ENCODE results near the gene PTPRU. TPM values are rescaled to one million over a fixed set of nuclear protein-coding genes. Genes with fewer than 3 reads are reported as not detected.

Gene PTPRU
- total and polyA plus RNA-seq, 2 of the 8 experiments (the other 6 are each of a cell fraction or from before 2014, with no cell fraction given): 33.8 to 41.8 TPM

DNA sequence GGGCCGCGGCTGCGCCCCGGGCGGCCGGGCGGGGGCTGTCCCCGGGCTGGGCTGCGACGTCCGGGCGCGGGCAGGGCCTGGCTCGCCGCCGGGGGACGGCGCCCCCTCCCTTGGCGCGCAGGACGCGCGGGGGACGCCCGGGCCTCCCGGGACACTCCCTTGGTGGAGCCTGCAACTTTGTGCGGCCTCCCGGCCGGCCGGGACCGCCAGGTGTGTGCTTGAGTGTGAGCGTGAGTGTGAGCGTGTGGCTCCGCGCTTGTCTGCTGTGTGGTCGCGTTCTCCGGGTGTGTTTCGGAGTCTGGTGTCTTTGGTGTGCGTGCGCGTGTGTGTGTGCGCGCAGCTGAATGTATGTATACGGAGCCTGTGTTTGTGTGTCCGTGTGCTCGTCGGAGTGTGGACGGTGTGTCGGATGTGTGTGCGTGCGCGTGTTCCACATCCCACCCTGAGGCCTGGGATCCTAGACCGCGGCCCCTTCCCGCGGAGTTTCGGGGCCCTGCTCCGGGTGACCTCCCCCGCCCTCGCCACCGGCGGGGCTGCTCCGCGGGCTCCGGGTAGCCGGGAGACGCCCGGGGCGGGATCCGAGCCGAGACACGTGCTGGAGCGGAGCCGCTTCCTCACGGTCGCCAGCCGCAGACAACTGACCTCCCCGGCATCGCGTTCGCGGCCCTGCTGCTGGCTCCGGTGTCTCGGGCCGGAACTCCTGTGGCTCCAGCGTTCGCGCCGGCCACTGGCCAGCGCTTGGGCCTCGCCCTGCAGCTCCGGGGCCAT, 1.7 kb downstream of the PTPRU start:
- Histone ChIP-seq H3K56ac (replicated peaks; ENCODE audit: insufficient read length, low read depth, low read length) (no peak overlapping the region), H2BK15ac (ENCODE audit: low read length) (peak overlapping the region; percentile 99; the same call in 1 of the 2 replicates), H2BK5ac (ENCODE audit: low read depth, low read length) (peak overlapping the region; percentile 35; the same call in 1 of the 2 replicates), H4K20me1 (replicated peaks in 1 of 2; ENCODE audit: control insufficient read depth in 1 of 2, insufficient read depth in 2 of 2, low read length in 2 of 2) (peaks cover 0 to 8% of the 10 kb centered on the region in 2 experiments), H3K23me2 (ENCODE audit: low read depth, low read length) (peaks cover 21% of the 10 kb centered on the region), H4K91ac (replicated peaks; ENCODE audit: insufficient read length, low read length) (peak overlapping the region; percentile 95), H2BK12ac (ENCODE audit: low read depth, low read length) (peak overlapping the region; percentile 98; the same call in 1 of the 2 replicates), H3K79me2 (ENCODE audit: control insufficient read depth in 1 of 2, insufficient read depth in 2 of 2, low read length in 2 of 2) (no peaks in the 10 kb centered on the region; a peak in 1 of 4 replicates), H3K4me3 (ENCODE audit: extremely low read depth in 1 of 4, insufficient read depth in 2 of 4, low read depth in 3 of 4, low read length in 4 of 4) (peak overlapping the region; percentile 41 to 62 (median 58)), H2AFZ (ENCODE audit: low read length) (peak overlapping the region; percentile 37; the same call in 1 of the 2 replicates), H3K27me3 (replicated peaks in 1 of 4; ENCODE audit: control insufficient read depth in 3 of 4, extremely low read depth in 1 of 4, insufficient read depth in 3 of 4, low read length in 3 of 4) (peaks cover 13 to 34% (median 29%) of the 10 kb centered on the region in 4 experiments), H3K18ac (ENCODE audit: extremely low read depth, low read length) (peak overlapping the region; percentile 97), H3K9ac (replicated peaks in 1 of 4; ENCODE audit: extremely low read depth in 1 of 4, low read depth in 3 of 4, low read length in 3 of 4) (peak overlapping the region in 1 of 4 experiments; percentile 46; a peak in 1 of 7 replicates), H3K4ac (replicated peaks; ENCODE audit: insufficient read length, low read depth, low read length) (peak overlapping the region; percentile 89), H3K4me2 (ENCODE audit: insufficient read depth in 1 of 2, low read depth in 2 of 2, low read length in 2 of 2) (peak overlapping the region; percentile 95 to 100), H3K9me3 (ENCODE audit: insufficient read depth in 2 of 2, low read depth in 1 of 2, low read length in 1 of 2) (no peaks in the 10 kb centered on the region), H2BK20ac (ENCODE audit: low read length) (no peak overlapping the region; the same call in 1 of the 2 replicates), H4K8ac (ENCODE audit: extremely low read depth, insufficient read depth, low read length) (peak overlapping the region; percentile 83), H4K5ac (ENCODE audit: insufficient read length, low read depth, low read length) (peak overlapping the region; percentile 51), H3K79me1 (ENCODE audit: low read depth, low read length) (no peaks in the 10 kb centered on the region), H3K14ac (ENCODE audit: insufficient read length) (no peak overlapping the region), H3K4me1 (replicated peaks in 1 of 4; ENCODE audit: control insufficient read depth in 3 of 4, insufficient read depth in 4 of 4, low read length in 3 of 4) (peaks cover 10 to 33% (median 24%) of the 10 kb centered on the region in 4 experiments), H2BK120ac (replicated peaks; ENCODE audit: low read depth, low read length) (no peak overlapping the region), H3K23ac (ENCODE audit: insufficient read length) (no peak overlapping the region), H2AK5ac (ENCODE audit: low read depth, low read length) (no peak overlapping the region), H3K27ac (ENCODE audit: low read depth, low read length) (no peak overlapping the region), H3K36me3 (ENCODE audit: control insufficient read depth in 2 of 4, insufficient read depth in 4 of 4, low read length in 3 of 4) (no peaks in the 10 kb centered on the region; a peak in 1 of 8 replicates)
- CTCF ChIA-PET (ENCODE audit: partially characterized antibody): interaction anchor here (1.1 to 12.3 kb wide), 7 partner anchors 19 to 468 kb away, joined by 3 to 113 read pairs (median 8); no protein-coding TSS in a partner anchor
- POLR2A ChIA-PET (ENCODE audit: partially characterized antibody): interaction anchor here (1.1 to 1.5 kb wide), 2 partner anchors 9 to 11 kb away, joined by 3 read pairs; no protein-coding TSS in a partner anchor
- WGBS, 2 experiments (ENCODE audit: extremely low coverage in 1 of 2, insufficient coverage in 1 of 2, insufficient read length in 1 of 2, insufficient replicate concordance in 2 of 2, low coverage in 1 of 2, low lambda C conversion rate in 2 of 2, missing lambda C conversion rate in 1 of 2): 2% methylated on average over 59 of the region's 93 CpGs; no CpG with 5 or more reads in 1 of the 2 experiments
- peak in 1 of 2 experiments; percentile 72 for DNase-seq (ENCODE audit: low read depth in 1 of 2, low spot score in 2 of 2)
- no peak for FAIRE-seq
- TF ChIP-seq NRF1 (IDR thresholded peaks at IDR 0.05; ENCODE audit: low read depth, low read length): no peak
- peak; percentile 12; the same call in 1 of the 2 replicates for TF ChIP-seq BACH1 (IDR thresholded peaks at IDR 0.05; ENCODE audit: low read length)
- TF ChIP-seq PHF8 (conservative IDR thresholded peaks at IDR 0.05; ENCODE audit: low read depth, low read length): peak; percentile 43
- TF ChIP-seq GABPA (IDR thresholded peaks at IDR 0.05; ENCODE audit: borderline replicate concordance, insufficient read depth, low read length): 0 out of 2 replicates have a peak, but pooled peaks have one; percentile 20
- no peak for TF ChIP-seq HDAC6 (IDR thresholded peaks at IDR 0.05; ENCODE audit: low read depth, low read length)
- no peak for TF ChIP-seq USF2 (IDR thresholded peaks at IDR 0.05; ENCODE audit: low read length)
- TF ChIP-seq TEAD4 (IDR thresholded peaks at IDR 0.05; ENCODE audit: low read depth, low read length): no peak
- TF ChIP-seq RBBP5 (IDR thresholded peaks at IDR 0.05; ENCODE audit: borderline replicate concordance, low read depth, low read length): no peak
- TF ChIP-seq CEBPB (IDR thresholded peaks at IDR 0.05; ENCODE audit: low read depth, low read length): no peak

Measured in H1 (cell line).